ENCODE measurements around the gene PRKAA1.
"Not testable (repeated sequence)": the region's sequence is repeated elsewhere in the genome, so short reads cannot be mapped to it uniquely, and the experiment has no call there.

Gene PRKAA1

GRCh38 chr5:40720069-40720468 lies 78.1 kb downstream of the PRKAA1 start:
- no peak for DNase-seq

- DNase-seq = no peak
These were observed 80.9 kb downstream of the PRKAA1 start for GRCh38 chr5:40717281-40717680.

GRCh38 chr5:40716590-40716989 lies 81.6 kb downstream of the PRKAA1 start:
- DNase-seq = no peak

GRCh38 chr5:40716000-40716399 lies 82.2 kb downstream of the PRKAA1 start:
- peak; percentile 11 for DNase-seq

GRCh38 chr5:40714001-40714400 lies 84.2 kb downstream of the PRKAA1 start:
- no peak for DNase-seq

GRCh38 chr5:40710575-40710974 lies 87.6 kb downstream of the PRKAA1 start:
- not testable (repeated sequence) for DNase-seq
